ENCODE data around the gene C6orf62.
"Not testable (repeated sequence)": the region's sequence is repeated elsewhere in the genome, so short reads cannot be mapped to it uniquely, and the experiment has no call there.

C6orf62 gene

GRCh38 chr6:24689964-24690363, 29.0 kb downstream of the C6orf62 start:
- TF ChIP-seq, protein P1, sequence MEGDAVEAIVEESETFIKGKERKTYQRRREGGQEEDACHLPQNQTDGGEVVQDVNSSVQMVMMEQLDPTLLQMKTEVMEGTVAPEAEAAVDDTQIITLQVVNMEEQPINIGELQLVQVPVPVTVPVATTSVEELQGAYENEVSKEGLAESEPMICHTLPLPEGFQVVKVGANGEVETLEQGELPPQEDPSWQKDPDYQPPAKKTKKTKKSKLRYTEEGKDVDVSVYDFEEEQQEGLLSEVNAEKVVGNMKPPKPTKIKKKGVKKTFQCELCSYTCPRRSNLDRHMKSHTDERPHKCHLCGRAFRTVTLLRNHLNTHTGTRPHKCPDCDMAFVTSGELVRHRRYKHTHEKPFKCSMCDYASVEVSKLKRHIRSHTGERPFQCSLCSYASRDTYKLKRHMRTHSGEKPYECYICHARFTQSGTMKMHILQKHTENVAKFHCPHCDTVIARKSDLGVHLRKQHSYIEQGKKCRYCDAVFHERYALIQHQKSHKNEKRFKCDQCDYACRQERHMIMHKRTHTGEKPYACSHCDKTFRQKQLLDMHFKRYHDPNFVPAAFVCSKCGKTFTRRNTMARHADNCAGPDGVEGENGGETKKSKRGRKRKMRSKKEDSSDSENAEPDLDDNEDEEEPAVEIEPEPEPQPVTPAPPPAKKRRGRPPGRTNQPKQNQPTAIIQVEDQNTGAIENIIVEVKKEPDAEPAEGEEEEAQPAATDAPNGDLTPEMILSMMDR (IDR thresholded peaks at IDR 0.05; ENCODE audit: low read length, missing control alignments) = no peak
- DNase-seq (ENCODE audit: low read depth) = no peak

GRCh38 chr6:24686946-24687345, 32.0 kb downstream of the C6orf62 start:
- DNase-seq (ENCODE audit: low read depth) = no peak
- TF ChIP-seq, protein P1 (IDR thresholded peaks at IDR 0.05; ENCODE audit: low read length, missing control alignments) = no peak
- no peak overlapping the region for H3K4me3 ChIP-seq (replicated peaks; ENCODE audit: low read depth, low read length)

More at GRCh38 chr6:24689964-24690363, 29.0 kb downstream of the C6orf62 start:
- H3K4me3 ChIP-seq (replicated peaks; ENCODE audit: low read depth, low read length) = no peak overlapping the region

- TF ChIP-seq, protein P1 (IDR thresholded peaks at IDR 0.05; ENCODE audit: low read length, missing control alignments) = no peak
- no peak for DNase-seq (ENCODE audit: low read depth)
- H3K4me3 ChIP-seq (replicated peaks; ENCODE audit: low read depth, low read length) = no peak overlapping the region
Observed at GRCh38 chr6:24686408-24686807, 32.5 kb downstream of the C6orf62 start.

DNA sequence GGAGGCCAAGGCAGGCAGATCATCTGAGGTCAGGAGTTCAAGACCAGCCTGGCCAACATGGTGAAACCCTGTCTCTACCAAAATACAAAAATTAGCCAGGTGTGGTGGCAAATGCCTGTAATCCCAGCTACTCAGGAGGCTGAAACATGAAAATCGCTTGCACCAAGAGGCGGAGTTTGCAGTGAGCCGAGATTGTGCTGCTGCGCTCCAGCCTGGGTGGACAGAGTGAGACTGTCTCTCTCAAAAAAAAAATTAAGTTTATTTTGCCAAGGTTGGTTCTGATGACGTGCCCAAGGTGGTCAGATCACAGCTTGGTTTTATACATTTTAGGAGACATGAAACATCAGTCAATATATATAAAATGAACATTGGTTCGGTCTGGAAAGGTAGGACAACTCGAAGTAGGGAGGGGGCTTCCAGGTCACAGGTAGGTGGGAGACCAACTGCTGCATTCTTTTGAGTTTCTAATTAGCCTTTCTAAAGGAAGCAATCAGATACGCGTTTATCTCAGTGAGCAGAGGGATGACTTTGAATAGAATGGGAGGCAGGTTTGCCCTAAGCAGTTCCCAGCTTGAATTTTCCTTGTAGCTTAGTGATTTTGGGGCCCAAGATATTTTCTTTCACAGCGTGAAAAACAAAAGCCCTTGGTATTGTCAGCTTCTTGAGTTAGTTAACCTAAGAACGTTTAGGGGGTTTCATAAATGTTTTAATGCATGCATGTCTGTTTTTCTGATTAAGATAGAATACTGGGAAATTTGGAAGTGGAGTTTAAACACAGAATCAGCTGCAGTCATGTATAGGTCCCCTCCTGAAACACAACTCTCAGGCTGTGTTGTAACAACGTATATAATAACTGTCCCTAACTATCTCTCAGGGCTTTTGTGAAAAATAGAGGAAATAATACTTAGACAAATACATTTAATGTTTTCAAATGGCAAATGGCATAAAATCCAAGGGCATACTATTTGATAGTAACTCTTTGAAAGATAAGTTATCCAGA, 35.4 kb downstream of the C6orf62 start:
- no peak overlapping the region for H3K4me3 ChIP-seq (replicated peaks; ENCODE audit: low read depth, low read length)
- DNase-seq (ENCODE audit: low read depth) = no peak
- TF ChIP-seq, protein P1 (IDR thresholded peaks at IDR 0.05; ENCODE audit: low read length, missing control alignments) = no peak

- TF ChIP-seq, protein P1 (IDR thresholded peaks at IDR 0.05; ENCODE audit: low read length, missing control alignments) = no peak
- H3K4me3 ChIP-seq (replicated peaks; ENCODE audit: low read depth, low read length) = no peak overlapping the region
- no peak for DNase-seq (ENCODE audit: low read depth)
Observed at GRCh38 chr6:24680582-24680981, 38.4 kb downstream of the C6orf62 start.

GRCh38 chr6:24678792-24679352, 40.1 kb downstream of the C6orf62 start:
- not testable (repeated sequence) for H3K4me3 ChIP-seq (replicated peaks; ENCODE audit: low read depth, low read length); DNase-seq (ENCODE audit: low read depth)

DNA sequence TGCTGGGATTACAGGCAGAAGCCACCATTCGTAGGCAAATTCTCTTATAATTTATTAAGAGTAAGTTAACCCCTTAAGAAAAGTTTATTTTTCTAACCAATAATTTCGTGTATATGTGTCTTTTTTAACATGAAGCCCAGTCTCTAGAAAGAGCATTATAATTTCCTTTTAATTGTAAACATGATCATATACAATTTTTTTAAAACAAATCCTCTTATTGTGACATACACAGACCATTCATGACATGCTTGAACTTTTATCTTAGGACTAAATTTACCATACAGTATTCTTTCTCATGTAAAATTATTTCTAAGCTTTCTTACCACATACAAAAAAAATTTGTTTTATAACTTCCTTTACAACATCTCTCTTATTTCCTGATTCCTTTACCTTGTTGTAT, 45.3 kb downstream of the C6orf62 start:
- TF ChIP-seq, protein P1 (IDR thresholded peaks at IDR 0.05; ENCODE audit: low read length, missing control alignments) = no peak
- no peak overlapping the region for H3K4me3 ChIP-seq (replicated peaks; ENCODE audit: low read depth, low read length)
- DNase-seq (ENCODE audit: low read depth) = no peak

Measured in fibroblast of pulmonary artery (primary cell).